GM18519 (cell line): ENCODE data around the gene MBNL2.

Source experiments
- ATAC-seq: cut with Tn5 transposase; IDR thresholded peaks from one replicate; pipeline ENCODE4 v1.9.1; 2021; ENCODE audit warnings: mild to moderate bottlenecking, moderate library complexity; ENCODE audit not compliant: unreplicated experiment, low FRiP score

The MBNL2 gene

GRCh38 chr13:97267418-97268059 is 45.4 kb downstream of the MBNL2 start:
- ATAC-seq = no peak

GRCh38 chr13:97268772-97269171 is 46.6 kb downstream of the MBNL2 start:
- no peak for ATAC-seq

- no peak for ATAC-seq
Measured at GRCh38 chr13:97269603-97270002, 47.5 kb downstream of the MBNL2 start.

GRCh38 chr13:97272526-97272925 is 50.4 kb downstream of the MBNL2 start:
- ATAC-seq = no peak

DNA sequence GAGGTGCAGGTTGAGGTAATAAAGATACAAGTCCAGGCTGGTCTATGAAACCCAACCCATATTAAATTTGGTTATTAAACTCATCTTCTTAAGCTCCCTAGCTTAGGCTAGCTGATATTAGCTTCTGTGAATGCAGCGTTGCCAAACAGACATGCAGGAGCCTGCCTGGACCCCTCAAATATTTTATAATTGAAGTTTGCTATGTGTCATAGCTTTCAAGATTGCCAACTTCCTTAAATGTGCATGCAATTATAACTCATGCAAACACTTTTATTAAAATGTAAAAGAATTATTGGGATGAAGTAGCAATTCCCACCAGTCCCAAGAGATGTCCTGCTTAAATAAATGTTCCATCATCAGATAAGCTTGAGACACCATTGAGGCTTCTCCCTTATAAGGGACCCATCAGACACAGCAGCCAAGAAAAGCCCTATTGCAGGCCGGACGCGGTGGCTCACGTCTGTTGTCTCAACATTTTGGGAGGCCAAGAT is 51.3 kb downstream of the MBNL2 start:
- no peak for ATAC-seq

DNA sequence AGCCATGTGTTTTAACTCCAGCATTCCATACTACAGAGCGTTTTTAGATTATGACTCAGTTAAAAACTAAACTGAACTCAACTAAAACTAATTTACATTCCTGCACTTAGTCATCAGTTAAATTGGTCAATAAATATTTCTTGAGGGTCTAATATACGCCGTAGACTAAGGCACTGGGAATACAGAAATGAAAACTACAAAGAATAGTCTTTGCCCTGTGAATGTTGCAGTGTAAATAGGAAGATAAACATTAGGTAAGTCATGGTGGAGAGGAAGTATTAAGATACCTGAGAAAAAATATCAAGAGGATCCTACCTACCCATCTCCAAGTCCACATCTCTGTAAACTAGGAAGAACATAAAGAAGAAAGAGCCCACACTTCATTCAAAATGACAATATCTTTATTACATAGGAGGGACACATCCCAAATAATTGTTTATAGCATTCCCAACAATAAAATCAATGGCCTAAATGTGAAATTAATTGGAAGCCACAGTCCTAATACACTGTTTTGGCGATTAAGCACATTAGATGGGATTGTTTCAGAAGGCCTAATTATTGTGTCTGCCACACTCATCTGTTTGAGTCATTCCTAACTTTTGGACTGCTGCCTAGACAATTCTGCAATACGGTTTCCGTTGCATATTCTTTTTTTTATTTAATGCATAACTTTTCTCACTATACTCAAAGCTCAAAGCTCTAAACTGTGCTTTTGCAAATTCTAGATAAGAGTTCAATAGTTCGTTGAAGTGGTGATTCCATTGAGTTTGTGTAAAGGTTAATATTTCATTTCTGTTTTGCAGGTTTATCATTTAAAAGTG is 52.9 kb downstream of the MBNL2 start:
- ATAC-seq = no peak

DNA sequence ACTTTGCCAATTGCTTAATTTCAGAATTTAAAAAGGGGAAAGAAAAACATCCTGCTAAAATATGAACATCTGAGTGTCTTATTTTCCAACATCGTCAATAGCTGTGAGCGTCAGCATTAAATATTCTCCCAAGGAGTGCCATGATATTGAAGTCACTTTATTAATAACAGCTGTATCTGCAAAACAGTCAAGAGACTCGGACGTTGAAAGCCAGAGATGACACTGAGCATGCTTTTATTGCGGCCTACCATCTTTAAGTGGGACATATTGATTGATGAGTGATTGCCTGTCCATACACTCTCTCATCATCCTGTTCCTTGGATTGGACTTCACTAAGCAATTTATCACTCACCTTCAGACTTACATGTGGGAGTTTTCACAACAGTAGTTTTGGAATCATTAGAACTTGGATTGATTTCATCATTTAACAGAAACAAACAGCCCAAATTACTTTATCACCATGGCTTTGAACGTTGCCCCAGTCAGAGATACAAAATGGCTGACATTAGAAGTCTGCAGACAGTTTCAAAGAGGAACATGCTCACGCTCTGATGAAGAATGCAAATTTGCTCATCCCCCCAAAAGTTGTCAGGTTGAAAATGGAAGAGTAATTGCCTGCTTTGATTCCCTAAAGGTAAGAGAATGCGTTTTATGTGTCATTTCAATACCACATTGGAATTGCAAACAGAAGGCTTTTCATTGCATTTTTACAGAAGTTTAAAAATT is 53.8 kb downstream of the MBNL2 start:
- ATAC-seq = no peak

GRCh38 chr13:97276862-97277269 is 54.7 kb downstream of the MBNL2 start:
- no peak for ATAC-seq

GRCh38 chr13:97278435-97279411 is 56.6 kb downstream of the MBNL2 start:
- ATAC-seq = no peak

DNA sequence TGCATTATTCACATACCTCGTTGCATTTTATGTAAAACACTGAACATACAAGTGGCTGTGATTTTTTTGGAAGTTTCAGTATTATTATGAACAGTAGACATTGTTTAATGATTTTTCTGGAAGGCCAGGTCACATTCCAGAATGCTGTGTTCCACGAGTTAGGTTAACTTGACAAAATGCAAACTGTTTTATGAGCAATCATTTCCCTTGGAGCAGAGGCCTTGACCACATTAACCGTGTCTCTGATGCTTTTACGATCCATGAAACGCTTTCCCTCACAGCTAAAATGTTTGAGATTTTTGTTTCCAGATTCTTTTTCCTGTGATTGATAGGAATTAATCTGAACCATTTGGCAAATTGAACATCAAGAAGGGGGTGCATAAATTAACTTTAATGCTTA is 57.8 kb downstream of the MBNL2 start:
- no peak for ATAC-seq

DNA sequence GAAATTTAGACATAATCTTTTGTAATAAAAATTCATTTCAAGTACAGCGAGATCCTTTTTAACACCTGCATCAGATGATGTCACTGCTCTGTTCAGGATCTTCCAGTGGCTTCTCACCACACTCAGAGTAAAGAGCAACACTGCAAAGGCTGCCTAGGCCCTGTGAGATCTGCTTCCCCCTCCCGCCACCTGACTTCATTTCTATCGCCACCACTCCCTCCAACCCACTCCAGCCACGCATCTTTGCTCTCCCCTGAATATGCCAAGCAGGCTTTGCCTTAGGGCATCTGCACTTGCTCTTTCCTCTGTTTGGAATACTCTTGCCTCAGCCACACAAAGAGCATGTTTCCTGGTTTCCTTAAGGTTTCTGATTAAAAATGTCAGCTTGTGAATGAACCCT is 58.3 kb downstream of the MBNL2 start:
- no peak for ATAC-seq

DNA sequence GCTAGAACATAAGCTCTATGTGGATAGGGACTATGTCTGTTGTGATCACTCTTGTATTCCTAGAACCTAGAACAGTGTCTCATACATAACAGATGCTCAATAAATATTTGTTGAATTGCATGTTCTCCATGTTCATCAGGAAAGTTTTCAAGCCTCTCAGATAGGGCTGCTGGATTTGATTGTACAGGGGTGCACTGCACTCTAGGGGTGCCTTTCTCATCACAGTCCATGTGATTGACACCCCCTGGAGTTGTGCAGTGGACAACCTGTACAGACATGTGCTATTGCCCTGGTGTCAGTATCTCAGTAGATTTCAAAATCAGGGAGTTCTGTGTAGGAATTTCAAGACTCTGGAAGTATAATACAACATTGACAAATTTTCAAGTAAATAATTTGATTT is 58.9 kb downstream of the MBNL2 start:
- no peak for ATAC-seq

GRCh38 chr13:97282705-97283104 is 60.6 kb downstream of the MBNL2 start:
- no peak for ATAC-seq

DNA sequence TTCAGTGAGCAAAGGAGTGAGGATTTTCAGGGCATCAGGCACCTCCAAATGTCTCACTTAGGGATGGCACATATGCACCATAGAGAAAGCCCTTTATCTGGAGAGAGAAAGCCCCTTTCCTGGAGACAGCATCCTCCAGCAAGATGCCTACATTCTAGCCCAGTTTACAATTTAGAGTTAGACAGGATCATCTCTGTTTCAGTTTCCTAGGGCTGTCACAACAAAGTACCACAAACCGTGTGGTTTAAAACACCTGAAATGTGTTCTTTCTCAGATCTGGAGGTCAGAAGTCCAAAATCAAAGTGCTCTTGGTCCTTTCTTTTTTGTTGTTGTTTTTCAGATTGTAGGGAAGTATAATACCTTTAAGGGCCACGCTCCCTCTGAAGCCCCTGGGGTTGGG is 61.8 kb downstream of the MBNL2 start:
- no peak for ATAC-seq

- ATAC-seq = no peak
Measured at GRCh38 chr13:97284558-97284957, 62.4 kb downstream of the MBNL2 start.

- ATAC-seq = no peak
Measured at GRCh38 chr13:97285221-97285955, 63.3 kb downstream of the MBNL2 start.

DNA sequence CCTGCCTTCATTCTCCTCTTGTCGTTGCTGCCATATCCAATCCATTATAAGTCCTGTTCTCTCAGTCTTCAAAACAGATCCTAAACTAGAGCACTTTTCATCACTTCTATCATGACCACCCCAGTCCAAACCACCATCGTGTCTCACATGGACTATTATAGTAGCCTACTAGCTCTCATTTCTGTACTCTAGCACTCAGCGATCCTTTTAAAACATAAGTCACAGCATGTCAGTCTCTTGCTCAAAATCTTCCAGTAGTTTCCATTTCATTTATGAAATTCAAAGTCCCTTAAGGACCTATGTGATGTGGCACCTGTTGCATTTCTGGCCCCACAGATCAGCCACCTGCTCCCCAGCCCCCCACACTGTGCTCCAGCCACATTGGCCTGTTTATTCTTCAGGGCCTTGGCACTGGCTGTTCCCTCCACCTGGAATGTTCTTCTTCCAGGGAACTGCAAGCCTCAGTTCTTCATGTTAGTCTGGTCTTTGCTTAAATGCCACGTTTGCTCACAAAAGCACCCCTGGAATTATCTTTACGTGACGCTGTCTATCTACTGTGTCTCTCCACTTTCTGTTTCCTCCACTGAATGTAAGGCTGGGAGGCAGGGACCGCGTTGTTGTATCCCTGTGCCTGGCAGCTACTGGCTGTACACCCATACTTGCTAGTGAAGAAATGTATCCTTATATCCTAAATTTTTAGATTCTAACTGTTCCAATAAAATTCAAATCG is 64.3 kb downstream of the MBNL2 start:
- no peak for ATAC-seq

DNA sequence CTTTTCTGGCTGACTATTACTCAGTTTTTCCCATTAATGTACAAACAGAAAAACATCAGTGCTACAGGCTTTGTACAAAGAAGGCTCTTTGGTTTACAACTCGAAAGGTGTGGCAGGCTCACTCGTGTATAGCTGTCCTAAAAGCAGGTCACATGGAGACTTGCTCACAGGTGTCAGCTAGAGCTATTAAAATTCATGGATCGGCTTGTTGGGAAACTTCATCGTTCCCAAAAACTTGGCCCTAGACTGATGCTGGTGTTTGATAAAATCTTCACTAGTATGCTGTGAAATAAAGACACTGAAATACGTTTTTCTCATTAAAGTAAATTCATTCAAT is 64.9 kb downstream of the MBNL2 start:
- ATAC-seq = no peak

GRCh38 chr13:97288486-97288900 is 66.4 kb downstream of the MBNL2 start:
- ATAC-seq = no peak
